Measurements from ENCODE around the gene RHBDD1. TPM values are rescaled to one million over a fixed set of nuclear protein-coding genes. Genes with fewer than 3 reads are reported as not detected.

The RHBDD1 gene
- total RNA-seq, 1 experiment from 2014 or later, result 28.0 TPM

DNA sequence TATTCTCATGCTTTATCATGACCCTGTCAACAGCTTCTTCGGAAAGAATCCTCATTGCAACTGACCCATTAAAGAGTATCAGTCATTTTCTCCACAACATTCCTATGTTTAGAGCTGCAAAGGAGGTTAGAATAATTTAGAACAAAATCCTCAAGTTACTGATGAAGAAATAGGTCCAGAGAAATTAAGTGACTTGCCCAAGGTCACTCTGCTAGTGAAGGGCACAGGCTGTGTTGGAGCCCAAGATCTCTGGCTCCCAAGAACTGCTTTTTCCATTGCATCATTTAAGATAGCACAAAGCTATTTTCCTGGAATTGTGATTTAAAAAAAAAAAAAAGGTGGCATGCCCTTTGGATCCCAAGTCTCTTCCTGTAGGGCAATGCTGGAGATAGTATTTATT is 45.8 kb upstream of the RHBDD1 start:
- Histone ChIP-seq H3K27ac (ENCODE audit: low read depth, low read length, poor library complexity, severe bottlenecking) (no peak overlapping the region), H3K27me3 (replicated peaks; ENCODE audit: insufficient read depth, low read depth, low read length, poor library complexity) (no peaks in the 10 kb centered on the region), H3K36me3 (ENCODE audit: insufficient read depth, low read length, poor library complexity, severe bottlenecking) (peaks cover 28% of the 10 kb centered on the region), H3K4me1 (ENCODE audit: insufficient read depth, low read length, poor library complexity, severe bottlenecking) (peaks cover 45% of the 10 kb centered on the region), H3K9me3 (ENCODE audit: low read depth, low read length, poor library complexity, severe bottlenecking) (no peaks in the 10 kb centered on the region), H3K4me3 (ENCODE audit: low read depth, low read length, poor library complexity, severe bottlenecking) (no peak overlapping the region)
- no TSS peak for BruUV-seq (replicated peaks)
- DNase-seq (ENCODE audit: low spot score), result no peak
- intact Hi-C loops (cut with micrococcal nuclease; ENCODE audit: unreplicated experiment), result loop anchor here (2.0 kb wide), 1 partner anchor 667 kb away; no protein-coding TSS in a partner anchor
- ChIA-PET POLR2A (ENCODE audit: low non-redundant PET) (no interaction called here), CTCF (interaction anchor here (0.6 kb wide), 1 partner anchor 128 kb away, joined by 3 read pairs; no protein-coding TSS in a partner anchor)
- no peak for TF ChIP-seq EZH2 (IDR thresholded peaks at IDR 0.05; ENCODE audit: borderline replicate concordance, low read depth, low read length, poor library complexity, severe bottlenecking)
- TF ChIP-seq, protein P1, sequence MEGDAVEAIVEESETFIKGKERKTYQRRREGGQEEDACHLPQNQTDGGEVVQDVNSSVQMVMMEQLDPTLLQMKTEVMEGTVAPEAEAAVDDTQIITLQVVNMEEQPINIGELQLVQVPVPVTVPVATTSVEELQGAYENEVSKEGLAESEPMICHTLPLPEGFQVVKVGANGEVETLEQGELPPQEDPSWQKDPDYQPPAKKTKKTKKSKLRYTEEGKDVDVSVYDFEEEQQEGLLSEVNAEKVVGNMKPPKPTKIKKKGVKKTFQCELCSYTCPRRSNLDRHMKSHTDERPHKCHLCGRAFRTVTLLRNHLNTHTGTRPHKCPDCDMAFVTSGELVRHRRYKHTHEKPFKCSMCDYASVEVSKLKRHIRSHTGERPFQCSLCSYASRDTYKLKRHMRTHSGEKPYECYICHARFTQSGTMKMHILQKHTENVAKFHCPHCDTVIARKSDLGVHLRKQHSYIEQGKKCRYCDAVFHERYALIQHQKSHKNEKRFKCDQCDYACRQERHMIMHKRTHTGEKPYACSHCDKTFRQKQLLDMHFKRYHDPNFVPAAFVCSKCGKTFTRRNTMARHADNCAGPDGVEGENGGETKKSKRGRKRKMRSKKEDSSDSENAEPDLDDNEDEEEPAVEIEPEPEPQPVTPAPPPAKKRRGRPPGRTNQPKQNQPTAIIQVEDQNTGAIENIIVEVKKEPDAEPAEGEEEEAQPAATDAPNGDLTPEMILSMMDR (conservative IDR thresholded peaks at IDR 0.05; ENCODE audit: low read depth, low read length), result no peak

DNA sequence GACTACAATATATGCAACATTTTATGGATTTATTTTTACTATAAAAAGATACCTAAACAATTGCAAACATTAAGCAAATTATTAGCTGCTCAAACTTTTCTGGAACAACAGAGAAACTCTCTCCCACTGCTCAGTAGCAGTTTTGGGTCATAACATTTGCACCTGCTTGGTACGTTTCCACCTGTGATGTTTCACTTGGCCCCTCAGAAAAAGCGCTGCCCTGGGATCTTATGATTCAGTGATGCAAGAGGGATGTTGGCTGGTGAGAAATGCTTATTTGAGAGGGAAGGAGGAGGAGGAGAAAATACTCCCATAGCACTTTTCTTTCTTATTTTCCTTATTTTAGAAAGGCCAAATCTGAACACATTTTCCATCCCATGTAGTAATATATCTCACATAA is 45.4 kb upstream of the RHBDD1 start:
- intact Hi-C loops (cut with micrococcal nuclease; ENCODE audit: unreplicated experiment), result loop anchor here (2.0 kb wide), 1 partner anchor 668 kb away; no protein-coding TSS in a partner anchor
- ChIA-PET CTCF (no interaction called here), POLR2A (ENCODE audit: low non-redundant PET) (no interaction called here)
- Histone ChIP-seq H3K27me3 (replicated peaks; ENCODE audit: insufficient read depth, low read depth, low read length, poor library complexity) (no peaks in the 10 kb centered on the region), H3K36me3 (ENCODE audit: insufficient read depth, low read length, poor library complexity, severe bottlenecking) (peaks cover 31% of the 10 kb centered on the region), H3K9me3 (ENCODE audit: low read depth, low read length, poor library complexity, severe bottlenecking) (no peaks in the 10 kb centered on the region), H3K4me3 (ENCODE audit: low read depth, low read length, poor library complexity, severe bottlenecking) (peak overlapping the region; percentile 91), H3K4me1 (ENCODE audit: insufficient read depth, low read length, poor library complexity, severe bottlenecking) (peaks cover 45% of the 10 kb centered on the region), H3K27ac (ENCODE audit: low read depth, low read length, poor library complexity, severe bottlenecking) (no peak overlapping the region)
- BruUV-seq (replicated peaks), result no TSS peak
- TF ChIP-seq, protein P1 (conservative IDR thresholded peaks at IDR 0.05; ENCODE audit: low read depth, low read length), result no peak
- no peak for TF ChIP-seq EZH2 (IDR thresholded peaks at IDR 0.05; ENCODE audit: borderline replicate concordance, low read depth, low read length, poor library complexity, severe bottlenecking)
- DNase-seq (ENCODE audit: low spot score), result no peak

DNA sequence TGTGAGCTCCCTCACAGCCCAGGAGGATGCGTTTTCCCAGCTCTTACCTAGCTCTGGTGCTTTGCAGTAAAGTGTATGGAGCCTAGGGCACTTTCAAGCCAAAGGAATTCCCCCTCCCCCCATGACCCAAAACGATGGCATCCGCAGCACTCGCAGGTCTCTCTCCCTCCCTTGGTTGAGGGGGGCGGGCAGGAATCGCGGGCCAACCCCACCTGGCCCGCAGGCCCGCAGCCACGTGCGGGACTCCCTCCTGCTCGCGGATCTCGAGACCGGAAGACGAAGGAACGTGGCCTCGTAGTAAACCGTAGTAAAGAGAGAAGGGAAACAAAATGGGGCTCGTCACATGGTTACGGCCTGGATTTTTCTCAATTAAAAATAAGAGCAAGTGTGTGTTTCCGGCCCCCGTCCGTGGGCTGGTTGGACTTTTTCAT is 44.8 kb upstream of the RHBDD1 start:
- Histone ChIP-seq H3K27me3 (replicated peaks; ENCODE audit: insufficient read depth, low read depth, low read length, poor library complexity) (no peaks in the 10 kb centered on the region), H3K9me3 (ENCODE audit: low read depth, low read length, poor library complexity, severe bottlenecking) (no peaks in the 10 kb centered on the region), H3K4me3 (ENCODE audit: low read depth, low read length, poor library complexity, severe bottlenecking) (peak overlapping the region; percentile 91), H3K27ac (ENCODE audit: low read depth, low read length, poor library complexity, severe bottlenecking) (peak overlapping the region; percentile 89), H3K4me1 (ENCODE audit: insufficient read depth, low read length, poor library complexity, severe bottlenecking) (peaks cover 51% of the 10 kb centered on the region), H3K36me3 (ENCODE audit: insufficient read depth, low read length, poor library complexity, severe bottlenecking) (peaks cover 34% of the 10 kb centered on the region)
- peak; percentile 53 for DNase-seq (ENCODE audit: low spot score)
- BruUV-seq (replicated peaks), result no TSS peak
- TF ChIP-seq, protein P1 (conservative IDR thresholded peaks at IDR 0.05; ENCODE audit: low read depth, low read length), result no peak
- TF ChIP-seq EZH2 (IDR thresholded peaks at IDR 0.05; ENCODE audit: borderline replicate concordance, low read depth, low read length, poor library complexity, severe bottlenecking), result no peak
- CTCF ChIA-PET, result no interaction called here
- intact Hi-C loops (cut with micrococcal nuclease; ENCODE audit: unreplicated experiment), result loop anchor here (2.0 kb wide), 1 partner anchor 668 kb away; no protein-coding TSS in a partner anchor
- POLR2A ChIA-PET (ENCODE audit: low non-redundant PET), result no interaction called here

Measured in A673 (cell line).